SK-N-SH treated with all-trans-retinoic acid at 6 μM for 48 hours (cell line): ENCODE measurements around the gene RRM1.

Source experiments
- ESRRG ChIP-seq: fragments of 250-450 bp; sonication (Bioruptor Pico); IDR thresholded peaks from 2 replicates; pipeline ENCODE4 v1.6.1; 2021; ENCODE audit warnings: mild to moderate bottlenecking
- RARB ChIP-seq: fragments of 250-450 bp; sonication (Bioruptor Pico); IDR thresholded peaks from 2 replicates; pipeline ENCODE4 v1.8.0; 2021; ENCODE audit warnings: mild to moderate bottlenecking, moderate library complexity
- SNAI2 ChIP-seq: fragments of 250-450 bp; sonication (Bioruptor Pico); IDR thresholded peaks from 2 replicates; pipeline ENCODE4 v1.5.0; 2020; ENCODE audit warnings: mild to moderate bottlenecking, moderate library complexity
- TOX ChIP-seq: fragments of 250-450 bp; sonication (Bioruptor Pico); IDR thresholded peaks from 2 replicates; pipeline ENCODE4 v1.8.0; 2021; ENCODE audit warnings: mild to moderate bottlenecking, moderate library complexity, borderline replicate concordance
- ZFP3 ChIP-seq: fragments of 250-450 bp; sonication (Bioruptor Pico); IDR thresholded peaks from 2 replicates; pipeline ENCODE4 v1.5.0; 2020; ENCODE audit warnings: mild to moderate bottlenecking, moderate library complexity
- ZNF565 ChIP-seq: fragments of 450-650 bp; formaldehyde crosslinking; conservative IDR thresholded peaks from 2 replicates; pipeline ENCODE4 v1.5.0; 2020; ENCODE audit warnings: low read depth, mild to moderate bottlenecking, moderate library complexity
- ZNF70 ChIP-seq: fragments of 450-650 bp; formaldehyde crosslinking; IDR thresholded peaks from 2 replicates; pipeline ENCODE4 v1.5.0; 2020; ENCODE audit warnings: mild to moderate bottlenecking, moderate library complexity
- TF ChIP-seq, protein P1 (sequence below): fragments of 250-450 bp; sonication (Bioruptor Pico); IDR thresholded peaks from 2 replicates; pipeline ENCODE4 v1.8.0; 2021; ENCODE audit warnings: low read depth, mild to moderate bottlenecking, moderate library complexity, borderline replicate concordance
- TF ChIP-seq, protein P2 (sequence below): fragments of 250-450 bp; sonication (Bioruptor Pico); IDR thresholded peaks from 2 replicates; pipeline ENCODE4 v1.5.1; 2021; ENCODE audit warnings: mild to moderate bottlenecking, moderate library complexity

DNA sequence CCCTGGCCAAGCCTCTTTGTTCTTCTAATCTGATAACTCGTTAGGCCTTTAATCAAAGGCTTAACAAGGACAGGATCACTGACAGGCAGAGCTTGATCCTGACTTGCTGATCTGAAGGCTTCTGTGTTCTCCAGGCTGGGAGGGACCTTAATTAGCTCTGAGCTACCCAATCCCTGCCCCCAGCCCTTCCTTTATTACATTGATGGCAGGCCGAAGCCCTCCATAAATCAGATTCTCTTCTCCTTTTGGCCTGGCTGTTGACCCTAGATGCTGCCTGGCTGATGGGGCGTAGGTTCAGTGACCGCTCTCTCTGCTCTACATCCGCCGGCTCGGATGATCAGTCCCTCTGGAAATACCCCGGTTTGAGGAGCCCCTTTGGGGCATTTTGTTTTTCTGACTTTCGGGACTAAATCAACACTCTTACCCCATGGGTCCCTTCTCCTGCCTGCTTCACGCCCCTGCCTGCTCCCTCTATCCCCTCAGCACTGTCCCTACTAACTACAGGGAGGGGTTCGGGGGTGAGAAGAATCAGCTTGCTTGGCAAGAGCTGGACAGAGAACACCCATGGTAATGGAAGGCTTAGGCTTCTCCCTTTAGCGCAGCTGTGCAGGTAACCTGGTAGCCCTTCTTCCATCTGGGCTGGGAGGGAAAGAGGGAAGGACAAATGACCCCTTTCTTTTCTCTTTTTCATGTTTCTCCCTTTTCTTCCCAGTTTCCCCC, 10.0 kb upstream of the RRM1 start:
- TF ChIP-seq SNAI2 (CRISPR knock-in tag), result no peak
- TF ChIP-seq ZFP3, result no peak
- TF ChIP-seq, protein P1, sequence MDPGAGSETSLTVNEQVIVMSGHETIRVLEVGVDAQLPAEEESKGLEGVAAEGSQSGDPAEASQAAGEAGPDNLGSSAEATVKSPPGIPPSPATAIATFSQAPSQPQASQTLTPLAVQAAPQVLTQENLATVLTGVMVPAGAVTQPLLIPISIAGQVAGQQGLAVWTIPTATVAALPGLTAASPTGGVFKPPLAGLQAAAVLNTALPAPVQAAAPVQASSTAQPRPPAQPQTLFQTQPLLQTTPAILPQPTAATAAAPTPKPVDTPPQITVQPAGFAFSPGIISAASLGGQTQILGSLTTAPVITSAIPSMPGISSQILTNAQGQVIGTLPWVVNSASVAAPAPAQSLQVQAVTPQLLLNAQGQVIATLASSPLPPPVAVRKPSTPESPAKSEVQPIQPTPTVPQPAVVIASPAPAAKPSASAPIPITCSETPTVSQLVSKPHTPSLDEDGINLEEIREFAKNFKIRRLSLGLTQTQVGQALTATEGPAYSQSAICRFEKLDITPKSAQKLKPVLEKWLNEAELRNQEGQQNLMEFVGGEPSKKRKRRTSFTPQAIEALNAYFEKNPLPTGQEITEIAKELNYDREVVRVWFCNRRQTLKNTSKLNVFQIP (CRISPR knock-in tag), result no peak
- TF ChIP-seq, protein P2, sequence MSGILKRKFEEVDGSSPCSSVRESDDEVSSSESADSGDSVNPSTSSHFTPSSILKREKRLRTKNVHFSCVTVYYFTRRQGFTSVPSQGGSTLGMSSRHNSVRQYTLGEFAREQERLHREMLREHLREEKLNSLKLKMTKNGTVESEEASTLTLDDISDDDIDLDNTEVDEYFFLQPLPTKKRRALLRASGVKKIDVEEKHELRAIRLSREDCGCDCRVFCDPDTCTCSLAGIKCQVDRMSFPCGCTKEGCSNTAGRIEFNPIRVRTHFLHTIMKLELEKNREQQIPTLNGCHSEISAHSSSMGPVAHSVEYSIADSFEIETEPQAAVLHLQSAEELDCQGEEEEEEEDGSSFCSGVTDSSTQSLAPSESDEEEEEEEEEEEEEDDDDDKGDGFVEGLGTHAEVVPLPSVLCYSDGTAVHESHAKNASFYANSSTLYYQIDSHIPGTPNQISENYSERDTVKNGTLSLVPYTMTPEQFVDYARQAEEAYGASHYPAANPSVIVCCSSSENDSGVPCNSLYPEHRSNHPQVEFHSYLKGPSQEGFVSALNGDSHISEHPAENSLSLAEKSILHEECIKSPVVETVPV (CRISPR knock-in tag), result no peak
- no peak for TF ChIP-seq TOX (CRISPR knock-in tag)
- no peak for TF ChIP-seq ZNF565 (CRISPR knock-in tag)
- TF ChIP-seq ZNF70 (CRISPR knock-in tag), result no peak
- TF ChIP-seq ESRRG (CRISPR knock-in tag), result no peak
- no peak for TF ChIP-seq RARB (CRISPR knock-in tag)
